Measurements from ENCODE around the gene TMPRSS11E. TPM values are rescaled to one million over a fixed set of nuclear protein-coding genes. Genes with fewer than 3 reads are reported as not detected.
"Not testable (repeated sequence)": the region's sequence is repeated elsewhere in the genome, so short reads cannot be mapped to it uniquely, and the experiment has no call there.

The TMPRSS11E gene
- total and polyA plus RNA-seq, 2 experiments from 2014 or later = not detected

- Histone ChIP-seq H3K9me2 (ENCODE audit: insufficient read depth) (no peaks in the 10 kb centered on the region), H3K4me3 (no peak overlapping the region), H3K9ac (no peak overlapping the region), H3K27ac (no peak overlapping the region), H2AFZ (no peak overlapping the region), H3F3A (ENCODE audit: insufficient read depth) (no peaks in the 10 kb centered on the region), H3K27me3 (replicated peaks; ENCODE audit: insufficient read depth) (no peaks in the 10 kb centered on the region; the same call in 1 of the 2 replicates), H4K20me1 (ENCODE audit: insufficient read depth) (no peaks in the 10 kb centered on the region), H3K79me2 (ENCODE audit: insufficient read depth) (no peaks in the 10 kb centered on the region), H3K4me1 (ENCODE audit: insufficient read depth) (no peaks in the 10 kb centered on the region), H3K4me2 (ENCODE audit: unreplicated experiment) (no peak overlapping the region), H3K9me3 (ENCODE audit: low read depth) (no peaks in the 10 kb centered on the region), H3K36me3 (ENCODE audit: low read depth) (no peaks in the 10 kb centered on the region)
- in situ Hi-C loops (cut with MboI) = loop anchor here (10.0 kb wide), 1 partner anchor 676 kb away; no protein-coding TSS in a partner anchor
- no peak for TF ChIP-seq EZH2phosphoT487 (IDR thresholded peaks at IDR 0.05; ENCODE audit: insufficient read depth, low read depth)
- no peak for TF ChIP-seq EZH2 (IDR thresholded peaks at IDR 0.05; ENCODE audit: insufficient read depth, poor library complexity, severe bottlenecking)
- DNase-seq = peak; percentile 72
- WGBS, 2 experiments (ENCODE audit: low coverage in 1 of 2, low lambda C conversion rate in 2 of 2, missing lambda C conversion rate in 2 of 2) = 17 to 19% methylated on average over 5 of the region's 5 CpGs
These were observed 51.2 kb downstream of the TMPRSS11E start for GRCh38 chr4:68498413-68499007.

- Histone ChIP-seq H3K9me3 (ENCODE audit: low read depth) (no peaks in the 10 kb centered on the region), H3K27me3 (replicated peaks; ENCODE audit: insufficient read depth) (no peaks in the 10 kb centered on the region; the same call in 1 of the 2 replicates), H3K27ac (no peak overlapping the region), H3K4me3 (no peak overlapping the region), H3K4me1 (ENCODE audit: insufficient read depth) (no peaks in the 10 kb centered on the region), H3K9ac (no peak overlapping the region), H3K4me2 (ENCODE audit: unreplicated experiment) (no peak overlapping the region), H3K36me3 (ENCODE audit: low read depth) (no peaks in the 10 kb centered on the region), H3F3A (ENCODE audit: insufficient read depth) (no peaks in the 10 kb centered on the region), H2AFZ (no peak overlapping the region), H3K9me2 (ENCODE audit: insufficient read depth) (no peaks in the 10 kb centered on the region), H3K79me2 (ENCODE audit: insufficient read depth) (no peaks in the 10 kb centered on the region), H4K20me1 (ENCODE audit: insufficient read depth) (no peaks in the 10 kb centered on the region)
- WGBS, 2 experiments (ENCODE audit: low coverage in 1 of 2, low lambda C conversion rate in 2 of 2, missing lambda C conversion rate in 2 of 2) = 49 to 50% methylated on average over 4 of the region's 4 CpGs
- in situ Hi-C loops (cut with MboI) = loop anchor here (10.0 kb wide), 1 partner anchor 676 kb away; no protein-coding TSS in a partner anchor
- no peak for DNase-seq
- TF ChIP-seq EZH2phosphoT487 (IDR thresholded peaks at IDR 0.05; ENCODE audit: insufficient read depth, low read depth) (no peak), EZH2 (IDR thresholded peaks at IDR 0.05; ENCODE audit: insufficient read depth, poor library complexity, severe bottlenecking) (no peak)
These were observed 51.8 kb downstream of the TMPRSS11E start for GRCh38 chr4:68499021-68499420.

- H3K36me3 ChIP-seq (ENCODE audit: low read depth); in situ Hi-C loops (cut with MboI); DNase-seq; H2AFZ ChIP-seq; H3K9me3 ChIP-seq (ENCODE audit: low read depth); H3K79me2 ChIP-seq (ENCODE audit: insufficient read depth); H3K27me3 ChIP-seq (replicated peaks; ENCODE audit: insufficient read depth); H3K4me1 ChIP-seq (ENCODE audit: insufficient read depth); H3K4me2 ChIP-seq (ENCODE audit: unreplicated experiment); H3F3A ChIP-seq (ENCODE audit: insufficient read depth); H3K4me3 ChIP-seq; H3K27ac ChIP-seq; H3K9ac ChIP-seq; H4K20me1 ChIP-seq (ENCODE audit: insufficient read depth); H3K9me2 ChIP-seq (ENCODE audit: insufficient read depth): not testable (repeated sequence)
- 27 to 32% methylated on average over 4 of the region's 4 CpGs for WGBS, 2 experiments (ENCODE audit: low coverage in 1 of 2, low lambda C conversion rate in 2 of 2, missing lambda C conversion rate in 2 of 2)
These were observed 56.2 kb downstream of the TMPRSS11E start for GRCh38 chr4:68503462-68503861.

- H3K9me3 ChIP-seq (ENCODE audit: low read depth); H3K4me2 ChIP-seq (ENCODE audit: unreplicated experiment); H3K4me3 ChIP-seq; DNase-seq; H2AFZ ChIP-seq; H3K9me2 ChIP-seq (ENCODE audit: insufficient read depth); H3K9ac ChIP-seq; H3K79me2 ChIP-seq (ENCODE audit: insufficient read depth); H3K27ac ChIP-seq; H3K36me3 ChIP-seq (ENCODE audit: low read depth); H3K27me3 ChIP-seq (replicated peaks; ENCODE audit: insufficient read depth); H3F3A ChIP-seq (ENCODE audit: insufficient read depth); H4K20me1 ChIP-seq (ENCODE audit: insufficient read depth); H3K4me1 ChIP-seq (ENCODE audit: insufficient read depth); in situ Hi-C loops (cut with MboI): not testable (repeated sequence)
- 25 to 40% methylated on average over 4 of the region's 4 CpGs for WGBS, 2 experiments (ENCODE audit: low coverage in 1 of 2, low lambda C conversion rate in 2 of 2, missing lambda C conversion rate in 2 of 2)
These were observed 57.6 kb downstream of the TMPRSS11E start for GRCh38 chr4:68504836-68505235.

GRCh38 chr4:68505452-68505851, 58.2 kb downstream of the TMPRSS11E start:
- in situ Hi-C loops (cut with MboI); H4K20me1 ChIP-seq (ENCODE audit: insufficient read depth); H3F3A ChIP-seq (ENCODE audit: insufficient read depth); DNase-seq; H3K4me2 ChIP-seq (ENCODE audit: unreplicated experiment); H3K27me3 ChIP-seq (replicated peaks; ENCODE audit: insufficient read depth); H3K9ac ChIP-seq; H2AFZ ChIP-seq; H3K4me1 ChIP-seq (ENCODE audit: insufficient read depth); H3K79me2 ChIP-seq (ENCODE audit: insufficient read depth); H3K9me2 ChIP-seq (ENCODE audit: insufficient read depth); H3K4me3 ChIP-seq; H3K27ac ChIP-seq; H3K9me3 ChIP-seq (ENCODE audit: low read depth); H3K36me3 ChIP-seq (ENCODE audit: low read depth): not testable (repeated sequence)
- WGBS, 2 experiments (ENCODE audit: low coverage in 1 of 2, low lambda C conversion rate in 2 of 2, missing lambda C conversion rate in 2 of 2) = 41 to 57% methylated on average over 1 of the region's 1 CpG

Data from GM23248 (cell line).